Sigmoid colon (tissue), 7 donors: Measurements from ENCODE around the gene BLM. TPM values are rescaled to one million over a fixed set of nuclear protein-coding genes. Genes with fewer than 3 reads are reported as not detected.

Experiments used
- DNase-seq: peaks from one replicate; pipeline ENCODE4 v3.0.0-alpha.2; 2019
- H3K27ac ChIP-seq, 4 donors: fragments of 200-600 bp; sonication (generic); one replicate each; pipeline ENCODE4 v1.5.1; 2016 to 2019; ENCODE audit warnings: mild to moderate bottlenecking in 1 of 4
- H3K27me3 ChIP-seq, 3 donors: fragments of 200-600 bp; sonication (generic); one replicate each; pipeline ENCODE4 v1.5.1; 2019; ENCODE audit warnings: mild to moderate bottlenecking in 1 of 3
- H3K36me3 ChIP-seq, 4 donors: fragments of 200-600 bp; sonication (generic); one replicate each; pipeline ENCODE4 v1.5.1; 2016 to 2019
- H3K4me1 ChIP-seq, 4 donors: fragments of 200-600 bp; sonication (generic); one replicate each; pipeline ENCODE4 v1.5.1; 2017 to 2019
- H3K4me3 ChIP-seq, 4 donors: fragments of 200-600 bp; sonication (generic); one replicate each; pipeline ENCODE4 v1.5.1; 2017 to 2019; ENCODE audit warnings: mild to moderate bottlenecking in 2 of 4, moderate library complexity in 1 of 4
- H3K9me3 ChIP-seq, 4 donors: fragments of 200-600 bp in 3 of 4; sonication (generic) in 3 of 4; one replicate each; pipeline versions ENCODE4 v1.5.1 to v1.6.1; 2013 to 2019
- EP300 ChIP-seq, 4 donors: sonication (generic); formaldehyde crosslinking; IDR thresholded peaks; one replicate each; pipeline ENCODE4 v1.6.1; 2017; ENCODE audit warnings: antibody characterized with exemption in 4 of 4
- POLR2A ChIP-seq, 2 donors: fragments of 450-650 bp; IDR thresholded peaks; one replicate each; pipeline ENCODE4 v1.6.1; 2016; ENCODE audit warnings: antibody characterized with exemption in 2 of 2, mild to moderate bottlenecking in 2 of 2, moderate library complexity in 2 of 2
- POLR2AphosphoS5 ChIP-seq, 4 donors: sonication (generic); formaldehyde crosslinking; IDR thresholded peaks; one replicate each; pipeline ENCODE4 v1.6.1; 2017; ENCODE audit warnings: antibody characterized with exemption in 4 of 4
- WGBS, 2 donors: extraction: QIAGEN DNeasy Blood & Tissue Kit; methylation state at CpG; one replicate each; pipeline ENCODE4 v1.1.7; 2013; 5-methylcytosine and 5-hydroxymethylcytosine counted together
- intact Hi-C: fragments of 100-400 bp; cut with DNase I; formaldehyde crosslinking; loops from one replicate; pipeline ENCODE4 v1.15.1; 2023
- polyA plus RNA-seq, 3 donors: library from polyadenylated mRNA; stranded (reverse); fragments of 200-250 nt; gene quantifications; one replicate each; pipeline ENCODE4 v1.2.3, GENCODE V29; 2013
- total RNA-seq, 4 donors: library from RNA; depleted of rRNA; stranded (reverse); fragments of >200 nt; gene quantifications; one replicate each; pipeline ENCODE4 v1.1.0, GENCODE V29; 2016
- TF ChIP-seq, protein P1 (sequence below), 4 experiments: fragments of 450-650 bp in 3 of 4; fragments of 200-600 bp in 1 of 4; IDR thresholded peaks; one replicate each; pipeline ENCODE4 v1.5.1; 2016 to 2019; ENCODE audit warnings: antibody characterized with exemption in 4 of 4, mild to moderate bottlenecking in 3 of 4, moderate library complexity in 2 of 4
- donor health status: healthy with polysubstance abuse.
- donor health status: Bipolar disorder and iron deficiency.
- donor health status: healthy.

Gene BLM
- total and polyA plus RNA-seq, 7 donors, result 0.54 to 6.2 (median 0.85) TPM; not detected in 1

DNA sequence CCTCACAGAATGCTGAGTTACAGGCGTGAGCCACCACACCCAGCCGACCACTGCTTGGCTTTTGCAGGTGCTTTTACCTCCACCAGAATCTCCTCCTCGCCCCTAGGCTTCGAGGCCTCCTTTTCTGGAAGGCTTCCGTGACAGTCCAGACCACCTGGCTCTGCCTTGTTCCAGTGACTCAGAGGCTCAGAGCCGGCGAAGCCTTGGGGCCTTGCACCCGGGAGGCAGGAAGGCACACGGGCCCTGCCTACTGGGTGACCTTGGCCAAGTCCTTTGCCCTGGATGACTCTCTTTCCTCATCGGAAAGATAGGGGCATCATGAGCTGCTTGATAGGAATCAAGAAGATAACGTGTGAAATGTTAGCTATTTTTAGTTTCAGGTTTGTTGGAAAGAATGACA, 119.9 kb downstream of the BLM start:
- Histone ChIP-seq H3K9me3 (no peaks in the 10 kb centered on the region), H3K27me3 (no peaks in the 10 kb centered on the region), H3K36me3 (no peaks in the 10 kb centered on the region), H3K4me1 (no peaks in the 10 kb centered on the region), H3K27ac (no peak overlapping the region), H3K4me3 (no peak overlapping the region)
- TF ChIP-seq POLR2AphosphoS5 (IDR thresholded peaks at IDR 0.05), result no peak
- TF ChIP-seq, protein P1, sequence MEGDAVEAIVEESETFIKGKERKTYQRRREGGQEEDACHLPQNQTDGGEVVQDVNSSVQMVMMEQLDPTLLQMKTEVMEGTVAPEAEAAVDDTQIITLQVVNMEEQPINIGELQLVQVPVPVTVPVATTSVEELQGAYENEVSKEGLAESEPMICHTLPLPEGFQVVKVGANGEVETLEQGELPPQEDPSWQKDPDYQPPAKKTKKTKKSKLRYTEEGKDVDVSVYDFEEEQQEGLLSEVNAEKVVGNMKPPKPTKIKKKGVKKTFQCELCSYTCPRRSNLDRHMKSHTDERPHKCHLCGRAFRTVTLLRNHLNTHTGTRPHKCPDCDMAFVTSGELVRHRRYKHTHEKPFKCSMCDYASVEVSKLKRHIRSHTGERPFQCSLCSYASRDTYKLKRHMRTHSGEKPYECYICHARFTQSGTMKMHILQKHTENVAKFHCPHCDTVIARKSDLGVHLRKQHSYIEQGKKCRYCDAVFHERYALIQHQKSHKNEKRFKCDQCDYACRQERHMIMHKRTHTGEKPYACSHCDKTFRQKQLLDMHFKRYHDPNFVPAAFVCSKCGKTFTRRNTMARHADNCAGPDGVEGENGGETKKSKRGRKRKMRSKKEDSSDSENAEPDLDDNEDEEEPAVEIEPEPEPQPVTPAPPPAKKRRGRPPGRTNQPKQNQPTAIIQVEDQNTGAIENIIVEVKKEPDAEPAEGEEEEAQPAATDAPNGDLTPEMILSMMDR (IDR thresholded peaks at IDR 0.05), result no peak
- TF ChIP-seq POLR2A (IDR thresholded peaks at IDR 0.05), result no peak
- no peak for TF ChIP-seq EP300 (IDR thresholded peaks at IDR 0.05)
- 72 to 87% methylated on average over 11 of the region's 11 CpGs for WGBS, 2 donors
- DNase-seq, result no peak
- intact Hi-C loops, result no loop called here

GRCh38 chr15:90838139-90838538, 121.0 kb downstream of the BLM start:
- TF ChIP-seq, protein P1 (IDR thresholded peaks at IDR 0.05), result no peak
- TF ChIP-seq EP300 (IDR thresholded peaks at IDR 0.05), result no peak
- TF ChIP-seq POLR2A (IDR thresholded peaks at IDR 0.05), result no peak
- TF ChIP-seq POLR2AphosphoS5 (IDR thresholded peaks at IDR 0.05), result no peak
- DNase-seq, result no peak
- H3K27me3 ChIP-seq, result no peaks in the 10 kb centered on the region
- H3K4me3 ChIP-seq, result no peak overlapping the region
- no peaks in the 10 kb centered on the region for H3K9me3 ChIP-seq
- WGBS, 2 donors, result 38 to 57% methylated on average over 15 of the region's 15 CpGs
- H3K4me1 ChIP-seq, result no peaks in the 10 kb centered on the region
- intact Hi-C loops, result no loop called here
- no peak overlapping the region for H3K27ac ChIP-seq
- H3K36me3 ChIP-seq, result no peaks in the 10 kb centered on the region

DNA sequence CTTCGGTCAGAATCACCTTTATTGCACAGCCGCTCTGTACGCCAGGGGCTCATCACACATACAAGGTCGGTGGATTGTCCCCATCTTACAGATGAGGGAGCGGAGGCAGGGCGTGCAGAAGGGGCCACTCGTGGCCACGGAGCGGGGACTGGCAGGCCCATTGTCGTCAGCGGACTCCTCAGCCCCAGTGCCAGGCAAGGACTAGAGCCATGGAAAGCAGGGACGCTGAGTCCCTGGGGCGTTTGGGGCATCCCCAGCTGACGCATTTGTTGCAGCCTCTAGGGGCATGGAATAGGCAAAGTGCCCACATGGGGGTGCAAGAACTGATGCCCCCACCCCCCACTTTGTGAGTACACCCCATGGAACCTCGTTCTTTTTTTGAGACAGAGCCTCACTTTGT, 121.4 kb downstream of the BLM start:
- intact Hi-C loops, result no loop called here
- H3K27ac ChIP-seq, result no peak overlapping the region
- no peaks in the 10 kb centered on the region for H3K27me3 ChIP-seq
- H3K4me3 ChIP-seq, result no peak overlapping the region
- DNase-seq, result no peak
- H3K4me1 ChIP-seq, result no peaks in the 10 kb centered on the region
- TF ChIP-seq POLR2A (IDR thresholded peaks at IDR 0.05) (no peak), EP300 (IDR thresholded peaks at IDR 0.05) (no peak), POLR2AphosphoS5 (IDR thresholded peaks at IDR 0.05) (no peak)
- TF ChIP-seq, protein P1 (IDR thresholded peaks at IDR 0.05), result no peak
- no peaks in the 10 kb centered on the region for H3K9me3 ChIP-seq
- H3K36me3 ChIP-seq, result no peaks in the 10 kb centered on the region
- WGBS, 2 donors, result 76 to 84% methylated on average over 15 of the region's 15 CpGs

- 13 to 33% methylated on average over 19 of the region's 19 CpGs for WGBS, 2 donors
- DNase-seq, result no peak
- no peaks in the 10 kb centered on the region for H3K27me3 ChIP-seq
- no peak for TF ChIP-seq EP300 (IDR thresholded peaks at IDR 0.05)
- TF ChIP-seq, protein P1 (IDR thresholded peaks at IDR 0.05), result no peak
- no peak for TF ChIP-seq POLR2AphosphoS5 (IDR thresholded peaks at IDR 0.05)
- no peak for TF ChIP-seq POLR2A (IDR thresholded peaks at IDR 0.05)
- no peaks in the 10 kb centered on the region for H3K36me3 ChIP-seq
- H3K27ac ChIP-seq, result peak overlapping the region in 2 of 4 donors; percentile 19 to 49
- intact Hi-C loops, result no loop called here
- H3K9me3 ChIP-seq, result no peaks in the 10 kb centered on the region
- no peak overlapping the region for H3K4me3 ChIP-seq
- no peaks in the 10 kb centered on the region for H3K4me1 ChIP-seq
Observed at GRCh38 chr15:90839187-90840071, 122.3 kb downstream of the BLM start.
